ENCODE measurements around the gene PARD3B.

The PARD3B gene

GRCh38 chr2:205220559-205220958, 675.3 kb downstream of the PARD3B start:
- no peak for DNase-seq

- no peak for DNase-seq
Measured at GRCh38 chr2:205232086-205232485, 686.8 kb downstream of the PARD3B start.

GRCh38 chr2:205235434-205235833, 690.2 kb downstream of the PARD3B start:
- no peak for DNase-seq

GRCh38 chr2:205237524-205237923, 692.2 kb downstream of the PARD3B start:
- DNase-seq, result no peak

- DNase-seq, result no peak
Measured at GRCh38 chr2:205245001-205245400, 699.7 kb downstream of the PARD3B start.

GRCh38 chr2:205245652-205246051, 700.4 kb downstream of the PARD3B start:
- DNase-seq, result no peak

- DNase-seq, result no peak
Measured at GRCh38 chr2:205259121-205259520, 713.8 kb downstream of the PARD3B start.

- no peak for DNase-seq
Measured at GRCh38 chr2:205261516-205262020, 716.3 kb downstream of the PARD3B start.

GRCh38 chr2:205267323-205267722, 722.0 kb downstream of the PARD3B start:
- no peak for DNase-seq

- no peak for DNase-seq
Measured at GRCh38 chr2:205270689-205271088, 725.4 kb downstream of the PARD3B start.

GRCh38 chr2:205273148-205273547, 727.9 kb downstream of the PARD3B start:
- DNase-seq, result no peak

GRCh38 chr2:205273627-205274026, 728.4 kb downstream of the PARD3B start:
- DNase-seq, result no peak

- no peak for DNase-seq
Measured at GRCh38 chr2:205274801-205275200, 729.5 kb downstream of the PARD3B start.

GRCh38 chr2:205276116-205276777, 731.0 kb downstream of the PARD3B start:
- no peak for DNase-seq

- DNase-seq, result no peak
Measured at GRCh38 chr2:205280596-205281236, 735.4 kb downstream of the PARD3B start.

GRCh38 chr2:205283736-205284270, 738.5 kb downstream of the PARD3B start:
- no peak for DNase-seq

- no peak for DNase-seq
Measured at GRCh38 chr2:205284334-205284733, 739.1 kb downstream of the PARD3B start.

GRCh38 chr2:205287316-205287715, 742.0 kb downstream of the PARD3B start:
- no peak for DNase-seq

GRCh38 chr2:205288686-205289085, 743.4 kb downstream of the PARD3B start:
- DNase-seq, result no peak

- DNase-seq, result no peak
Measured at GRCh38 chr2:205290299-205290698, 745.0 kb downstream of the PARD3B start.

- DNase-seq, result no peak
Measured at GRCh38 chr2:205292665-205293295, 747.5 kb downstream of the PARD3B start.

- peak; percentile 20 for DNase-seq
Measured at GRCh38 chr2:205293559-205293958, 748.3 kb downstream of the PARD3B start.

- DNase-seq, result no peak
Measured at GRCh38 chr2:205296959-205297358, 751.7 kb downstream of the PARD3B start.

GRCh38 chr2:205297368-205297767, 752.1 kb downstream of the PARD3B start:
- DNase-seq, result no peak
